PC-9 (cell line): ENCODE measurements around the gene SNAPC2. TPM values are rescaled to one million over a fixed set of nuclear protein-coding genes. Genes with fewer than 3 reads are reported as not detected.

Source experiments
- BruUV-seq: library from RNA; stranded (reverse); fragments of 400-500 nt; replicated peaks from 2 replicates; lab custom pipeline; 2021; lab: Mats Ljungman, UMichigan
- CTCF ChIA-PET: fragments of 300-600 bp; sonication (Branson Sonifier 250); formaldehyde crosslinking; loops from one replicate; lab custom pipeline; 2022; ENCODE audit warnings: antibody characterized with exemption; lab: Charles Lee
- POLR2A ChIA-PET: fragments of 300-600 bp; sonication (Branson Sonifier 250); formaldehyde crosslinking; loops from one replicate; lab custom pipeline; 2022; ENCODE audit warnings: antibody characterized with exemption; ENCODE audit not compliant: unreplicated experiment; lab: Charles Lee
- DNase-seq, 2 experiments: peaks; one replicate each; pipeline versions ENCODE4 v3.0.0 to v3.0.0-alpha.2; 2015 to 2022; ENCODE audit warnings: mixed read lengths in 1 of 2
- H2AFZ ChIP-seq: fragments of 200-600 bp; sonication (generic); 2 replicates; pipeline ENCODE4 v1.8.1; 2017; ENCODE audit warnings: antibody characterized with exemption
- H3F3A ChIP-seq: fragments of 200-600 bp; sonication (generic); 2 replicates; pipeline ENCODE4 v1.8.1; 2017; ENCODE audit warnings: antibody characterized with exemption, mild to moderate bottlenecking, low read depth; ENCODE audit not compliant: insufficient read depth
- H3K27ac ChIP-seq: fragments of 200-600 bp; sonication (generic); 2 replicates; pipeline ENCODE4 v1.6.1; 2016; ENCODE audit warnings: mixed run types
- H3K27me3 ChIP-seq: fragments of 200-600 bp; sonication (generic); 2 replicates; pipeline ENCODE4 v1.6.1; 2016; ENCODE audit warnings: low read depth, mixed run types; ENCODE audit not compliant: insufficient read depth
- H3K36me3 ChIP-seq: fragments of 200-600 bp; sonication (generic); 2 replicates; pipeline ENCODE4 v1.6.1; 2016; ENCODE audit warnings: low read depth, mixed run types
- H3K4me1 ChIP-seq: fragments of 200-600 bp; sonication (generic); replicated peaks from 2 replicates; pipeline ENCODE4 v1.6.1; 2016; ENCODE audit warnings: mixed run types; ENCODE audit not compliant: insufficient read depth
- H3K4me2 ChIP-seq: fragments of 200-600 bp; sonication (generic); 2 replicates; pipeline ENCODE4 v1.6.1; 2017; ENCODE audit warnings: mixed run types
- H3K4me3 ChIP-seq: fragments of 200-600 bp; sonication (generic); 2 replicates; pipeline ENCODE4 v1.6.1; 2016; ENCODE audit warnings: mixed run types
- H3K79me2 ChIP-seq: fragments of 200-600 bp; sonication (generic); 2 replicates; pipeline ENCODE4 v1.6.1; 2017; ENCODE audit warnings: low read depth, mixed run types
- H3K9me2 ChIP-seq: fragments of 200-600 bp; sonication (generic); 2 replicates; pipeline ENCODE4 v1.8.1; 2017; ENCODE audit warnings: mild to moderate bottlenecking; ENCODE audit not compliant: insufficient read depth
- H3K9me3 ChIP-seq: fragments of 200-600 bp; sonication (generic); 2 replicates; pipeline ENCODE4 v1.8.1; 2016; ENCODE audit warnings: low read depth; ENCODE audit not compliant: insufficient read depth
- H4K20me1 ChIP-seq: fragments of 200-600 bp; sonication (generic); 2 replicates; pipeline ENCODE4 v1.8.1; 2017; ENCODE audit not compliant: insufficient read depth
- EZH2 ChIP-seq: fragments of 200-600 bp; sonication (generic); IDR thresholded peaks from 2 replicates; pipeline ENCODE4 v1.8.0; 2017; ENCODE audit warnings: antibody characterized with exemption, low read depth
- intact Hi-C: fragments of 100-400 bp; cut with micrococcal nuclease; formaldehyde crosslinking; loops from one replicate; pipeline ENCODE4 v1.10.0; 2022; ENCODE audit not compliant: unreplicated experiment
- total RNA-seq: library from RNA; stranded (reverse); gene quantifications from 2 replicates; pipeline ENCODE4 v1.2.3, GENCODE V29; 2021
- TF ChIP-seq, protein P1 (sequence below): fragments of 200-600 bp; sonication (generic); conservative IDR thresholded peaks from 2 replicates; pipeline ENCODE4 v1.6.1; 2017; ENCODE audit warnings: mixed run types, antibody characterized with exemption, mild to moderate bottlenecking, moderate library complexity

SNAPC2 gene
- total RNA-seq, 1 experiment from 2014 or later: 37.5 TPM

GRCh38 chr19:7899751-7900378 is 20.3 kb upstream of the SNAPC2 start:
- no peak overlapping the region for H3K4me3 ChIP-seq
- POLR2A ChIA-PET: interaction anchor here (0.6 kb wide), 1 partner anchor 103 kb away, joined by 3 read pairs; no protein-coding TSS in a partner anchor
- no peak for TF ChIP-seq EZH2
- TF ChIP-seq, protein P1, sequence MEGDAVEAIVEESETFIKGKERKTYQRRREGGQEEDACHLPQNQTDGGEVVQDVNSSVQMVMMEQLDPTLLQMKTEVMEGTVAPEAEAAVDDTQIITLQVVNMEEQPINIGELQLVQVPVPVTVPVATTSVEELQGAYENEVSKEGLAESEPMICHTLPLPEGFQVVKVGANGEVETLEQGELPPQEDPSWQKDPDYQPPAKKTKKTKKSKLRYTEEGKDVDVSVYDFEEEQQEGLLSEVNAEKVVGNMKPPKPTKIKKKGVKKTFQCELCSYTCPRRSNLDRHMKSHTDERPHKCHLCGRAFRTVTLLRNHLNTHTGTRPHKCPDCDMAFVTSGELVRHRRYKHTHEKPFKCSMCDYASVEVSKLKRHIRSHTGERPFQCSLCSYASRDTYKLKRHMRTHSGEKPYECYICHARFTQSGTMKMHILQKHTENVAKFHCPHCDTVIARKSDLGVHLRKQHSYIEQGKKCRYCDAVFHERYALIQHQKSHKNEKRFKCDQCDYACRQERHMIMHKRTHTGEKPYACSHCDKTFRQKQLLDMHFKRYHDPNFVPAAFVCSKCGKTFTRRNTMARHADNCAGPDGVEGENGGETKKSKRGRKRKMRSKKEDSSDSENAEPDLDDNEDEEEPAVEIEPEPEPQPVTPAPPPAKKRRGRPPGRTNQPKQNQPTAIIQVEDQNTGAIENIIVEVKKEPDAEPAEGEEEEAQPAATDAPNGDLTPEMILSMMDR: no peak
- peaks cover 25% of the 10 kb centered on the region for H3K4me1 ChIP-seq
- H3K79me2 ChIP-seq: peaks cover 44% of the 10 kb centered on the region
- H3K36me3 ChIP-seq: 0 out of 2 replicates have a peak, but pooled peaks cover 6% of the 10 kb centered on the region
- H3K9me2 ChIP-seq: no peaks in the 10 kb centered on the region
- H3K4me2 ChIP-seq: no peak overlapping the region
- no TSS peak for BruUV-seq
- H4K20me1 ChIP-seq: no peaks in the 10 kb centered on the region
- no peak overlapping the region for H3K27ac ChIP-seq
- DNase-seq: no peak
- intact Hi-C loops: loop anchor here (5.0 kb wide), 1 partner anchor 48 kb away; no protein-coding TSS in a partner anchor
- no peak overlapping the region for H2AFZ ChIP-seq
- CTCF ChIA-PET: no interaction called here
- H3F3A ChIP-seq: peaks cover 30% of the 10 kb centered on the region
- no peaks in the 10 kb centered on the region for H3K27me3 ChIP-seq
- H3K9me3 ChIP-seq: no peaks in the 10 kb centered on the region

GRCh38 chr19:7900401-7900870 is 19.7 kb upstream of the SNAPC2 start:
- no TSS peak for BruUV-seq
- POLR2A ChIA-PET: interaction anchor here (0.6 kb wide), 1 partner anchor 102 kb away, joined by 3 read pairs; no protein-coding TSS in a partner anchor
- Histone ChIP-seq H2AFZ (no peak overlapping the region), H3K79me2 (peaks cover 46% of the 10 kb centered on the region), H3K9me3 (no peaks in the 10 kb centered on the region), H3K36me3 (0 out of 2 replicates have a peak, but pooled peaks cover 6% of the 10 kb centered on the region), H3K27ac (no peak overlapping the region), H3K4me1 (peaks cover 24% of the 10 kb centered on the region), H3F3A (peaks cover 26% of the 10 kb centered on the region), H3K9me2 (no peaks in the 10 kb centered on the region), H3K4me2 (no peak overlapping the region), H3K27me3 (no peaks in the 10 kb centered on the region), H3K4me3 (no peak overlapping the region), H4K20me1 (peaks cover 3% of the 10 kb centered on the region; the same call in 1 of the 2 replicates)
- no peak for DNase-seq
- TF ChIP-seq EZH2: no peak
- TF ChIP-seq, protein P1: no peak
- CTCF ChIA-PET: no interaction called here
- intact Hi-C loops: loop anchor here (5.0 kb wide), 1 partner anchor 48 kb away; no protein-coding TSS in a partner anchor

DNA sequence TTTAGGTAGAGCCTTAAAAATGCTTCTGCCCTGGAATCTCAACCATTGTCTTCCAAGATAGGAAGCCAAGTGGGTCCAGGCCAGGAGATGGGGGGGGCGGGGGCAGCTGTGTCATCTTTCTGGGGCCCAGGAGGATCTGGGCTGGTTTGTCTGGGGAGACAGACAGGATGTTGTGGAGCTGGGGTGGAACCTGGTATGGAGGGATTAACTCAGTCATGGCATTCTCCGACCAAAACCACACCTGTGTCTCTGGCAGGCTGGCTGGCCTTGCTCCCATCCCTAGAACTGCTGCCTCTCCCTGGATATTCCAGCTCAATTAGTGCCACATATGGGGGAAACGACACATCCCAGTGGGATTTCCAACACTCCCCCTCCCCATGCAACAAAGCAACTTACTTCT is 19.2 kb upstream of the SNAPC2 start:
- Histone ChIP-seq H3K79me2 (peaks cover 46% of the 10 kb centered on the region), H3K27me3 (no peaks in the 10 kb centered on the region), H4K20me1 (peaks cover 8% of the 10 kb centered on the region; the same call in 1 of the 2 replicates), H2AFZ (no peak overlapping the region), H3K4me2 (no peak overlapping the region), H3K4me1 (peaks cover 19% of the 10 kb centered on the region; the same call in 1 of the 2 replicates), H3K27ac (no peak overlapping the region), H3K36me3 (0 out of 2 replicates have a peak, but pooled peaks cover 6% of the 10 kb centered on the region), H3K9me3 (no peaks in the 10 kb centered on the region), H3K9me2 (no peaks in the 10 kb centered on the region), H3K4me3 (no peak overlapping the region), H3F3A (peaks cover 26% of the 10 kb centered on the region)
- DNase-seq: no peak
- TF ChIP-seq, protein P1: no peak
- no peak for TF ChIP-seq EZH2
- ChIA-PET CTCF (interaction anchor here (0.6 kb wide), 1 partner anchor 89 kb away, joined by 4 read pairs; no protein-coding TSS in a partner anchor), POLR2A (interaction anchor here (0.7 kb wide), 1 partner anchor 19 kb away, joined by 5 read pairs; the partner anchor contains the start of gene SNAPC2)
- intact Hi-C loops: loop anchor here (5.0 kb wide), 1 partner anchor 49 kb away; no protein-coding TSS in a partner anchor
- BruUV-seq: no TSS peak
